Esophagus squamous epithelium (tissue), 5 donors: ENCODE data around the gene TUBA4B. TPM values are rescaled to one million over a fixed set of nuclear protein-coding genes. Genes with fewer than 3 reads are reported as not detected.
A peak's percentile ranks its signal among the peaks of the same experiment; 100 is the strongest.

Source experiments
- DNase-seq: peaks from one replicate; lab custom pipeline; 2025; lab: John Stamatoyannopoulos, UW
- H3K27ac ChIP-seq, 4 donors: fragments of 200-600 bp; sonication (generic); one replicate each; pipeline ENCODE4 v1.5.1; 2016 to 2019; ENCODE audit warnings: mild to moderate bottlenecking in 1 of 4
- H3K27me3 ChIP-seq, 4 donors: fragments of 200-600 bp; sonication (generic); 1 replicate in 3 of 4; 2 replicates in 1 of 4; pipeline versions ENCODE4 v1.5.1 to v1.6.0; 2017 to 2021; ENCODE audit warnings: antibody characterized with exemption in 1 of 4
- H3K36me3 ChIP-seq, 3 donors: fragments of 200-600 bp; sonication (generic); one replicate each; pipeline ENCODE4 v1.5.1; 2016 to 2019
- H3K4me1 ChIP-seq, 3 donors: fragments of 200-600 bp; sonication (generic); one replicate each; pipeline ENCODE4 v1.5.1; 2017 to 2019
- H3K4me3 ChIP-seq, 4 donors: fragments of 200-600 bp; sonication (generic); 1 replicate in 3 of 4; 2 replicates in 1 of 4; pipeline ENCODE4 v1.5.1; 2016 to 2019; ENCODE audit warnings: mild to moderate bottlenecking in 2 of 4, moderate library complexity in 1 of 4
- H3K9me3 ChIP-seq, 3 donors: fragments of 200-600 bp; sonication (generic); one replicate each; pipeline ENCODE4 v1.5.1; 2016 to 2019
- CTCF ChIP-seq, 6 experiments: fragments of 450-650 bp in 4 of 6; fragments of 200-600 bp in 2 of 6; sonication (generic) in 2 of 6; IDR thresholded peaks; one replicate each; pipeline ENCODE4 v1.5.1; 2016 to 2019; ENCODE audit warnings: antibody characterized with exemption in 6 of 6, mild to moderate bottlenecking in 4 of 6, moderate library complexity in 4 of 6
- POLR2A ChIP-seq, 4 donors: fragments of 450-650 bp; IDR thresholded peaks; one replicate each; pipeline ENCODE4 v1.6.1; 2017; ENCODE audit warnings: antibody characterized with exemption in 4 of 4, mild to moderate bottlenecking in 4 of 4, moderate library complexity in 3 of 4
- WGBS, 2 donors: methylation state at CpG; one replicate each; pipeline ENCODE4 v1.1.5; 2018; 5-methylcytosine and 5-hydroxymethylcytosine counted together
- intact Hi-C: fragments of 100-400 bp; cut with DNase I; formaldehyde crosslinking; loops from one replicate; pipeline ENCODE4 v1.15.0; 2022
- total RNA-seq, 4 donors: library from RNA; depleted of rRNA; stranded (reverse); fragments of >200 nt; gene quantifications; one replicate each; pipeline ENCODE4 v1.1.0, GENCODE V29; 2016
- donor health status: DM: yes; HTN: yes; CAD: no.

TUBA4B gene
- total RNA-seq, 4 donors from 2014 or later = not detected

GRCh38 chr2:219248845-219249202 lies 4.2 kb upstream of the TUBA4B start:
- Histone ChIP-seq H3K27me3 (no peaks in the 10 kb centered on the region), H3K27ac (peak overlapping the region; percentile 93 to 96 (median 95)), H3K36me3 (peaks cover 8 to 43% (median 11%) of the 10 kb centered on the region in 3 donors), H3K4me1 (peaks cover 58 to 93% (median 72%) of the 10 kb centered on the region in 3 donors), H3K9me3 (no peaks in the 10 kb centered on the region), H3K4me3 (peak overlapping the region in 3 of 4 donors; percentile 20 to 45 (median 28))
- no peak for TF ChIP-seq POLR2A (IDR thresholded peaks at IDR 0.05)
- no peak for TF ChIP-seq CTCF (IDR thresholded peaks at IDR 0.05)
- intact Hi-C loops = no loop called here
- 59 to 63% methylated on average over 2 of the region's 2 CpGs for WGBS, 2 donors
- no peak for DNase-seq

GRCh38 chr2:219249203-219249980 lies 3.7 kb upstream of the TUBA4B start:
- WGBS, 2 donors = 0 to 2% methylated on average over 3 to 7 of the region's 7 CpGs
- Histone ChIP-seq H3K4me3 (peak overlapping the region in 3 of 4 donors; percentile 20 to 45 (median 28)), H3K27ac (peak overlapping the region; percentile 93 to 96 (median 95))

GRCh38 chr2:219250049-219250781 lies 2.8 kb upstream of the TUBA4B start:
- no peak for DNase-seq
- no peaks in the 10 kb centered on the region for H3K27me3 ChIP-seq
- TF ChIP-seq CTCF (IDR thresholded peaks at IDR 0.05) (no peak), POLR2A (IDR thresholded peaks at IDR 0.05) (no peak)
- H3K9me3 ChIP-seq = no peaks in the 10 kb centered on the region
- WGBS, 2 donors = 37 to 38% methylated on average over 7 to 10 of the region's 22 CpGs
- intact Hi-C loops = no loop called here
- peak overlapping the region; percentile 93 to 96 (median 95) for H3K27ac ChIP-seq
- peak overlapping the region in 3 of 4 donors; percentile 20 to 45 (median 28) for H3K4me3 ChIP-seq
- H3K4me1 ChIP-seq = peaks cover 57 to 97% (median 76%) of the 10 kb centered on the region in 3 donors
- peaks cover 8 to 43% (median 11%) of the 10 kb centered on the region in 3 donors for H3K36me3 ChIP-seq

More at GRCh38 chr2:219249203-219249980, 3.7 kb upstream of the TUBA4B start:
- no peaks in the 10 kb centered on the region for H3K27me3 ChIP-seq
- intact Hi-C loops = no loop called here
- no peaks in the 10 kb centered on the region for H3K9me3 ChIP-seq
- peaks cover 8 to 43% (median 11%) of the 10 kb centered on the region in 3 donors for H3K36me3 ChIP-seq
- H3K4me1 ChIP-seq = peaks cover 61 to 97% (median 74%) of the 10 kb centered on the region in 3 donors
- no peak for DNase-seq
- no peak for TF ChIP-seq CTCF (IDR thresholded peaks at IDR 0.05)
- TF ChIP-seq POLR2A (IDR thresholded peaks at IDR 0.05) = peak in 1 of 4 donors; percentile 60

GRCh38 chr2:219251656-219252055 lies 1.4 kb upstream of the TUBA4B start:
- peak overlapping the region in 3 of 4 donors; percentile 69 to 83 (median 78) for H3K4me3 ChIP-seq
- WGBS, 2 donors = 75% methylated on average over 4 to 6 of the region's 6 CpGs

More at GRCh38 chr2:219251656-219252055, 1.4 kb upstream of the TUBA4B start:
- no peak for DNase-seq
- H3K4me1 ChIP-seq = peaks cover 51 to 93% (median 68%) of the 10 kb centered on the region in 3 donors
- intact Hi-C loops = no loop called here
- H3K9me3 ChIP-seq = no peaks in the 10 kb centered on the region
- no peaks in the 10 kb centered on the region for H3K27me3 ChIP-seq
- H3K27ac ChIP-seq = peak overlapping the region; percentile 93 to 96 (median 95)
- peaks cover 8 to 42% (median 11%) of the 10 kb centered on the region in 3 donors for H3K36me3 ChIP-seq
- TF ChIP-seq CTCF (IDR thresholded peaks at IDR 0.05) (no peak), POLR2A (IDR thresholded peaks at IDR 0.05) (no peak)
